ENCODE measurements around the gene TMEM168. TPM values are rescaled to one million over a fixed set of nuclear protein-coding genes. Genes with fewer than 3 reads are reported as not detected.

Gene TMEM168
- total RNA-seq, 1 experiment from 2014 or later = 11.2 TPM

- POLR2A ChIA-PET = no interaction called here
- H3K4me3 Mint-ChIP-seq = no peak overlapping the region
- no peaks in the 10 kb centered on the region for H3K27me3 Mint-ChIP-seq (ENCODE audit: low read depth)
- DNase-seq (ENCODE audit: low spot score) = no peak
- CTCF ChIA-PET = no interaction called here
- no peak for ATAC-seq
- TF ChIP-seq PRDM15 (CRISPR knock-in tag; IDR thresholded peaks at IDR 0.05) (no peak), ATF1 (CRISPR knock-in tag; IDR thresholded peaks at IDR 0.05) (no peak), MYBL2 (CRISPR knock-in tag; IDR thresholded peaks at IDR 0.05) (no peak), ZNF219 (CRISPR knock-in tag; IDR thresholded peaks at IDR 0.05; ENCODE audit: borderline replicate concordance) (no peak), ZNF281 (CRISPR knock-in tag; IDR thresholded peaks at IDR 0.05) (no peak), OVOL2 (CRISPR knock-in tag; IDR thresholded peaks at IDR 0.05; ENCODE audit: borderline replicate concordance) (no peak), NFYB (CRISPR knock-in tag; conservative IDR thresholded peaks at IDR 0.05; ENCODE audit: low read depth) (no peak), ZNF121 (CRISPR knock-in tag; IDR thresholded peaks at IDR 0.05) (no peak), JAZF1 (CRISPR knock-in tag; IDR thresholded peaks at IDR 0.05) (no peak), E2F5 (CRISPR knock-in tag; IDR thresholded peaks at IDR 0.05) (no peak)
- no peak overlapping the region for H3K27ac Mint-ChIP-seq
- H3K9me3 Mint-ChIP-seq = no peaks in the 10 kb centered on the region
- no peaks in the 10 kb centered on the region for H3K36me3 Mint-ChIP-seq
- H3K4me1 Mint-ChIP-seq = no peaks in the 10 kb centered on the region
Measured at GRCh38 chr7:112759905-112760304, 30.3 kb downstream of the TMEM168 start.

GRCh38 chr7:112757337-112757736 is 32.9 kb downstream of the TMEM168 start:
- no peak for ATAC-seq
- Mint-ChIP-seq H3K4me3 (no peak overlapping the region), H3K36me3 (no peaks in the 10 kb centered on the region), H3K27ac (no peak overlapping the region), H3K4me1 (no peaks in the 10 kb centered on the region), H3K27me3 (ENCODE audit: low read depth) (no peaks in the 10 kb centered on the region), H3K9me3 (no peaks in the 10 kb centered on the region)
- TF ChIP-seq EMX1 (CRISPR knock-in tag; IDR thresholded peaks at IDR 0.05) (no peak), MXD4 (CRISPR knock-in tag; IDR thresholded peaks at IDR 0.05; ENCODE audit: borderline replicate concordance) (no peak), NR2C2 (CRISPR knock-in tag; IDR thresholded peaks at IDR 0.05) (no peak), RORB (CRISPR knock-in tag; IDR thresholded peaks at IDR 0.05) (no peak), SMAD3 (CRISPR knock-in tag; IDR thresholded peaks at IDR 0.05; ENCODE audit: borderline replicate concordance) (no peak), NR3C1 (CRISPR knock-in tag; conservative IDR thresholded peaks at IDR 0.05; ENCODE audit: low read depth) (no peak), HMGXB4 (CRISPR knock-in tag; IDR thresholded peaks at IDR 0.05) (no peak), TCF7 (CRISPR knock-in tag; IDR thresholded peaks at IDR 0.05; ENCODE audit: low read depth) (no peak), OVOL2 (CRISPR knock-in tag; IDR thresholded peaks at IDR 0.05; ENCODE audit: borderline replicate concordance) (no peak), ZNF416 (CRISPR knock-in tag; IDR thresholded peaks at IDR 0.05) (no peak), CREM (CRISPR knock-in tag; IDR thresholded peaks at IDR 0.05) (no peak), IRF2 (CRISPR knock-in tag; IDR thresholded peaks at IDR 0.05; ENCODE audit: borderline replicate concordance, low read depth) (no peak), ZBTB21 (CRISPR knock-in tag; IDR thresholded peaks at IDR 0.05; ENCODE audit: borderline replicate concordance) (no peak)
- POLR2A ChIA-PET = no interaction called here
- CTCF ChIA-PET = interaction anchor here (0.7 kb wide), 1 partner anchor 246 kb away, joined by 3 read pairs; no protein-coding TSS in a partner anchor
- DNase-seq (ENCODE audit: low spot score) = no peak
